Activated CD8-positive, alpha-beta T cell treated with anti-CD3 and anti-CD28 coated beads for 36 hours (primary cell): ENCODE data around the gene FARP2. TPM values are rescaled to one million over a fixed set of nuclear protein-coding genes. Genes with fewer than 3 reads are reported as not detected.
"Not testable (repeated sequence)": the region's sequence is repeated elsewhere in the genome, so short reads cannot be mapped to it uniquely, and the experiment has no call there.

ENCODE experiments used
- ATAC-seq: fragments of 200-7000 bp; cut with Tn5 transposase; one replicate; pipeline ENCODE4 v1.10.0; 2021; ENCODE audit warnings: mild to moderate bottlenecking, moderate library complexity
- CTCF ChIA-PET: fragments of 350-600 bp; sonication (Branson Sonifier 250); formaldehyde crosslinking; loops from one replicate; lab custom pipeline; 2021; ENCODE audit warnings: antibody characterized with exemption; lab: Charles Lee
- POLR2A ChIA-PET: fragments of 350-600 bp; sonication (Branson Sonifier 250); formaldehyde crosslinking; loops from one replicate; lab custom pipeline; 2021; ENCODE audit warnings: antibody characterized with exemption; lab: Charles Lee
- DNase-seq: peaks from one replicate; pipeline ENCODE4 v3.0.0-alpha.2; 2020
- H3K27ac Mint-ChIP-seq: one replicate; pipeline ENCODE4 v1.8.0; 2021; ENCODE audit warnings: mild to moderate bottlenecking, mixed read lengths
- H3K27me3 Mint-ChIP-seq: one replicate; pipeline ENCODE4 v1.8.0; 2021; ENCODE audit warnings: mixed read lengths
- H3K36me3 Mint-ChIP-seq: one replicate; pipeline ENCODE4 v1.8.0; 2021; ENCODE audit warnings: low read depth, mixed read lengths
- H3K4me1 Mint-ChIP-seq: one replicate; pipeline ENCODE4 v1.8.0; 2021; ENCODE audit warnings: low read depth, mixed read lengths
- H3K4me3 Mint-ChIP-seq: one replicate; pipeline ENCODE4 v1.8.0; 2021; ENCODE audit warnings: mild to moderate bottlenecking, moderate library complexity, mixed read lengths
- H3K9me3 Mint-ChIP-seq: one replicate; pipeline ENCODE4 v1.8.0; 2021; ENCODE audit warnings: mixed read lengths
- intact Hi-C: fragments of 100-400 bp; cut with micrococcal nuclease; formaldehyde crosslinking; loops from one replicate; pipeline ENCODE4 v1.10.0; 2022
- total RNA-seq, 2 experiments: library from RNA; stranded (reverse); gene quantifications; one replicate each; pipeline ENCODE4 v1.2.3, GENCODE V29; 2021
- TF ChIP-seq, protein P1 (sequence below): fragments of 200-600 bp; IDR thresholded peaks from one replicate; pipeline ENCODE4 v1.8.0; 2022; ENCODE audit warnings: antibody characterized with exemption, mild to moderate bottlenecking

Gene FARP2
- total RNA-seq, 2 experiments from 2014 or later = 31.9 to 32.8 TPM

DNA sequence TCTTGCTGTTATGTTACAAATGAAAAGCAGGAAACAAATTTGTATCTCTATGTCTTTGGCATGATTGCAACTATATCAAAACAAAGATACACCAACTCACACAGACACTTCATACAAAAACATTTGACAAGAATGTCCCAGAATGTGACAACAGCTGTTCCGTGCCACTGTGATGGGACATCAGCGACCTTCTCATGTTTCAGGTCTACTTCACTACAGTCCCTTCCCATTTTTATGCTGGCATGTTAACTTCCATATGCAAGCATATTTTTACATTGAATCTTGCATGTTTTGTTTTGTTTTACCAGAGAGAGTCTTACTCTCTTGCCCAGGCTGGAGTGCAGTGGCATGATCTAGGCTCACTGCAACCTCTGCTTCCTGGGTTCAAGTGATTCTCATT lies 81.1 kb downstream of the FARP2 start:
- no peak for DNase-seq
- ATAC-seq = no peak
- CTCF ChIA-PET = no interaction called here
- intact Hi-C loops = no loop called here
- Mint-ChIP-seq H3K36me3 (peaks cover 41% of the 10 kb centered on the region), H3K4me3 (no peak overlapping the region), H3K27me3 (peaks cover 10% of the 10 kb centered on the region), H3K27ac (no peak overlapping the region), H3K4me1 (no peaks in the 10 kb centered on the region), H3K9me3 (no peaks in the 10 kb centered on the region)
- POLR2A ChIA-PET = no interaction called here
- TF ChIP-seq, protein P1, sequence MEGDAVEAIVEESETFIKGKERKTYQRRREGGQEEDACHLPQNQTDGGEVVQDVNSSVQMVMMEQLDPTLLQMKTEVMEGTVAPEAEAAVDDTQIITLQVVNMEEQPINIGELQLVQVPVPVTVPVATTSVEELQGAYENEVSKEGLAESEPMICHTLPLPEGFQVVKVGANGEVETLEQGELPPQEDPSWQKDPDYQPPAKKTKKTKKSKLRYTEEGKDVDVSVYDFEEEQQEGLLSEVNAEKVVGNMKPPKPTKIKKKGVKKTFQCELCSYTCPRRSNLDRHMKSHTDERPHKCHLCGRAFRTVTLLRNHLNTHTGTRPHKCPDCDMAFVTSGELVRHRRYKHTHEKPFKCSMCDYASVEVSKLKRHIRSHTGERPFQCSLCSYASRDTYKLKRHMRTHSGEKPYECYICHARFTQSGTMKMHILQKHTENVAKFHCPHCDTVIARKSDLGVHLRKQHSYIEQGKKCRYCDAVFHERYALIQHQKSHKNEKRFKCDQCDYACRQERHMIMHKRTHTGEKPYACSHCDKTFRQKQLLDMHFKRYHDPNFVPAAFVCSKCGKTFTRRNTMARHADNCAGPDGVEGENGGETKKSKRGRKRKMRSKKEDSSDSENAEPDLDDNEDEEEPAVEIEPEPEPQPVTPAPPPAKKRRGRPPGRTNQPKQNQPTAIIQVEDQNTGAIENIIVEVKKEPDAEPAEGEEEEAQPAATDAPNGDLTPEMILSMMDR = no peak

DNA sequence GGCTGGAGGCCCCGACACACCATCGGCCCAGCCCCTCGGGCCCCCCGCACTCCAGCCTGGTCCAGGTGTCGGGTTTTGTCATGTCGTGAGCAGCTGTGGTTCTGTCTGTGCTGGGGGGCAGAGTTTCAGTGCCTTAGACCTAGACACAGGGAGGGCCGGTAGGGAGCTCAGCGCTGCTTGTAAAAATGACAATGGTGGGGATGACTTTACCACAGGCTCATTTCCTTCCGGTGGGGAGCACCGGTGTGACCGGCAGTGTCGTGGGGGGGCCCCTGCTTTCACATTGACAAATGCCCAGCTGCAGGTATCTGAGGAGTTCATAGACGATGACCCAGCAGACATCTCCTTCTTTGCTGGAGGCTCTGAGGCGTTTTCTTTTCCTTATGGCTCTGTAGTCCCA lies 85.4 kb downstream of the FARP2 start:
- ATAC-seq = no peak
- peaks cover 34% of the 10 kb centered on the region for H3K27me3 Mint-ChIP-seq
- intact Hi-C loops = no loop called here
- no peak for DNase-seq
- peaks cover 28% of the 10 kb centered on the region for H3K4me1 Mint-ChIP-seq
- TF ChIP-seq, protein P1 = no peak
- no peak overlapping the region for H3K27ac Mint-ChIP-seq
- POLR2A ChIA-PET = interaction anchor here (1.6 kb wide), 2 partner anchors 9 to 102 kb away, joined by 3 to 7 read pairs; no protein-coding TSS in a partner anchor
- H3K4me3 Mint-ChIP-seq = no peak overlapping the region
- H3K9me3 Mint-ChIP-seq = no peaks in the 10 kb centered on the region
- H3K36me3 Mint-ChIP-seq = peaks cover 47% of the 10 kb centered on the region
- CTCF ChIA-PET = no interaction called here

- ChIA-PET POLR2A (interaction anchor here (0.7 to 1.4 kb wide), 5 partner anchors 42 to 293 kb away, joined by 3 to 4 read pairs (median 3); partner anchors contain the start of genes ATG4B, HDLBP, SEPTIN2 and THAP4), CTCF (interaction anchor here (0.8 kb wide), 1 partner anchor 167 kb away, joined by 3 read pairs; no protein-coding TSS in a partner anchor)
- no peaks in the 10 kb centered on the region for H3K9me3 Mint-ChIP-seq
- peak; percentile 87 for ATAC-seq
- DNase-seq = peak; percentile 96
- intact Hi-C loops = no loop called here
- H3K4me1 Mint-ChIP-seq = peaks cover 28% of the 10 kb centered on the region
- TF ChIP-seq, protein P1 = no peak
- H3K4me3 Mint-ChIP-seq = peak overlapping the region; percentile 53
- peak overlapping the region; percentile 79 for H3K27ac Mint-ChIP-seq
- peaks cover 46% of the 10 kb centered on the region for H3K36me3 Mint-ChIP-seq
- H3K27me3 Mint-ChIP-seq = peaks cover 45% of the 10 kb centered on the region
Observed at GRCh38 chr2:241443486-241444223, 87.6 kb downstream of the FARP2 start.

- Mint-ChIP-seq H3K4me1 (peaks cover 28% of the 10 kb centered on the region), H3K9me3 (no peaks in the 10 kb centered on the region), H3K27ac (no peak overlapping the region), H3K27me3 (peaks cover 45% of the 10 kb centered on the region), H3K36me3 (peaks cover 46% of the 10 kb centered on the region), H3K4me3 (no peak overlapping the region)
- no peak for ATAC-seq
- TF ChIP-seq, protein P1 = no peak
- ChIA-PET POLR2A (no interaction called here), CTCF (no interaction called here)
- DNase-seq = peak; percentile 9
- intact Hi-C loops = no loop called here
Observed at GRCh38 chr2:241445426-241445825, 89.3 kb downstream of the FARP2 start.

- peaks cover 32% of the 10 kb centered on the region for H3K27me3 Mint-ChIP-seq
Observed at GRCh38 chr2:241450092-241450491, 94.0 kb downstream of the FARP2 start.

More at GRCh38 chr2:241450092-241450491, 94.0 kb downstream of the FARP2 start:
- intact Hi-C loops, H3K4me1 Mint-ChIP-seq, CTCF ChIA-PET, H3K9me3 Mint-ChIP-seq, H3K4me3 Mint-ChIP-seq, DNase-seq, POLR2A ChIA-PET, H3K27ac Mint-ChIP-seq, ATAC-seq: not testable (repeated sequence)
- H3K36me3 Mint-ChIP-seq = peaks cover 16% of the 10 kb centered on the region
